ENCODE measurements around the gene HAGHL. TPM values are rescaled to one million over a fixed set of nuclear protein-coding genes. Genes with fewer than 3 reads are reported as not detected.

The HAGHL gene
- total RNA-seq, 2 experiments from 2014 or later = 8.4 to 11.2 TPM

GRCh38 chr16:776824-777223, 49.9 kb downstream of the HAGHL start:
- H3K4me1 Mint-ChIP-seq (ENCODE audit: low read depth) = no peaks in the 10 kb centered on the region
- no peak for ATAC-seq

GRCh38 chr16:777826-778225, 50.9 kb downstream of the HAGHL start:
- ChIA-PET CTCF (no interaction called here), POLR2A (no interaction called here)
- H3K36me3 Mint-ChIP-seq (ENCODE audit: low read depth) = no peaks in the 10 kb centered on the region
- no peaks in the 10 kb centered on the region for H3K27me3 Mint-ChIP-seq (ENCODE audit: low read depth)
- H3K4me3 Mint-ChIP-seq = no peak overlapping the region
- no peak for DNase-seq
- H3K4me1 Mint-ChIP-seq (ENCODE audit: low read depth) = no peaks in the 10 kb centered on the region
- ATAC-seq = no peak
- no peaks in the 10 kb centered on the region for H3K9me3 Mint-ChIP-seq (ENCODE audit: insufficient read depth)
- H3K27ac Mint-ChIP-seq = no peak overlapping the region

More at GRCh38 chr16:776824-777223, 49.9 kb downstream of the HAGHL start:
- POLR2A ChIA-PET = interaction anchor here (0.6 to 0.7 kb wide), 2 partner anchors 9 to 22 kb away, joined by 3 to 4 read pairs; no protein-coding TSS in a partner anchor
- no peaks in the 10 kb centered on the region for H3K9me3 Mint-ChIP-seq (ENCODE audit: insufficient read depth)
- CTCF ChIA-PET = interaction anchor here (1.6 kb wide), 1 partner anchor 8 kb away, joined by 5 read pairs; no protein-coding TSS in a partner anchor
- DNase-seq = no peak
- H3K27me3 Mint-ChIP-seq (ENCODE audit: low read depth) = no peaks in the 10 kb centered on the region
- no peak overlapping the region for H3K27ac Mint-ChIP-seq
- no peak overlapping the region for H3K4me3 Mint-ChIP-seq
- H3K36me3 Mint-ChIP-seq (ENCODE audit: low read depth) = no peaks in the 10 kb centered on the region

DNA sequence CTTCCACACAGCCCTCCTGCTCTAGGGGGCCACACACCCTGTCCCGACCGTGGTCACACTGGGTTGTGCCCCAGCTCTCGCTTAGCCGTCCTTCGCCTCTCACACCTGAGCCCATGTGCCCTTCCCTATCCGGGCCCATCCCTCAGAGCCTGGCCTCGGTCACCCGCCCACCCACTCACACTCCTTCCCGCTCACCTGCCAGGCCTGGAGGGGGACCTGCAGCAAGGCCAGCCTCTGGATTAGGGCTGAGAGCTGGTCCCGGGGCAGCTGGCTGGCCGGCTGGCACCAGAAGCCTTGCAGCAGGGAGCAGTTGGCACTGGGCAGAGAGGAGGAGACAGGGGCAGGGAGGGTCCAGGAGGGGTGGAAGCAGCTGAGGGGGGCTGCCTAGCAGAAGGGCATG, 51.5 kb downstream of the HAGHL start:
- Mint-ChIP-seq H3K27me3 (ENCODE audit: low read depth) (no peaks in the 10 kb centered on the region), H3K27ac (no peak overlapping the region), H3K9me3 (ENCODE audit: insufficient read depth) (no peaks in the 10 kb centered on the region), H3K36me3 (ENCODE audit: low read depth) (no peaks in the 10 kb centered on the region), H3K4me1 (ENCODE audit: low read depth) (no peaks in the 10 kb centered on the region), H3K4me3 (no peak overlapping the region)
- ChIA-PET POLR2A (no interaction called here), CTCF (no interaction called here)
- ATAC-seq (no peak), DNase-seq (no peak)

DNA sequence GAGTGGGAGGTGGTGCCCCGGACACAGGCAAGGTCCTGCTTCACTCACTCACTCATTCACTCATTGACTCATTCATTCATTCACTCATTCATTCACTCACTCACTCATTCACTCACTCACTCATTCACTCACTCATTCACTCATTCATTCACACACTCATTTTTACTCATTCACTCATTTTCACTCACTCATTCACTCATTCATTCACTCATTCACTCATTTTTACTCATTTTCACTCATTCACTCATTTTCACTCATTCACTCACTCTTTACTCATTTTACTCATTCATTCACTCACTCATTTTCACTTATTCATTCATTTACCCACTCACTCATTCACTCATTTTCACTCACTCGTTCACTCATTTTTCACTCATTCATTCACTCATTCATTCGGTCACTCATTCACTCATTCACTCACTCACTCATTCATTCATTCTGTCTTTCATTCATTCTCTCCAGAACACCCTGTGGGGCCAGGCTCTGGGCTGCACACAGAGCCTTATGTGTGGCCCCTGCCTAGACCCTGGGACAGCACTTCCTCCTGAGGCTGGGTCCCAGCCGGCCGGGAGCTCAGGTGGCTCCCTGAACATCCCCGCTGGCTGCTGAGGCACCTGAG, 52.1 kb downstream of the HAGHL start:
- Mint-ChIP-seq H3K4me1 (ENCODE audit: low read depth) (no peaks in the 10 kb centered on the region), H3K27ac (no peak overlapping the region), H3K9me3 (ENCODE audit: insufficient read depth) (no peaks in the 10 kb centered on the region), H3K27me3 (ENCODE audit: low read depth) (no peaks in the 10 kb centered on the region), H3K4me3 (no peak overlapping the region), H3K36me3 (ENCODE audit: low read depth) (no peaks in the 10 kb centered on the region)
- no peak for ATAC-seq
- ChIA-PET CTCF (no interaction called here), POLR2A (no interaction called here)
- no peak for DNase-seq

Small RNA genes lying within 50 kb of the gene (microRNA-seq; reads per million reads assigned to microRNA genes)
- gene MIR662 = not detected

Other genes with a start within 250 kb of the HAGHL start
- gene CAPN15, start 199.4 kb upstream of the HAGHL start, total RNA-seq = 10 to 100 TPM; 85.3 to 93.0 TPM
- gene PRR35, start 166.7 kb upstream of the HAGHL start, total RNA-seq = not detected
- 1 to 10 TPM; 1.6 TPM for gene NHLRC4, start 160.1 kb upstream of the HAGHL start, total RNA-seq
- 10 to 100 TPM; 41.2 to 43.0 TPM for gene PIGQ, start 157.1 kb upstream of the HAGHL start, total RNA-seq
- 10 to 100 TPM; 13.1 to 15.0 TPM for gene RAB40C, start 137.0 kb upstream of the HAGHL start, total RNA-seq
- gene WFIKKN1, start 96.1 kb upstream of the HAGHL start, total RNA-seq = under 1 TPM; 0.47 to 0.68 TPM
- gene METTL26, start 90.8 kb upstream of the HAGHL start, total RNA-seq = 10 to 100 TPM; 89.0 to 94.0 TPM
- 10 to 100 TPM; 40.6 to 40.9 TPM for gene MCRIP2, start 85.3 kb upstream of the HAGHL start, total RNA-seq
- gene WDR90, start 77.7 kb upstream of the HAGHL start, total RNA-seq = 100 to 1,000 TPM in 1 of 2 experiments, 10 to 100 TPM in 1; 96.8 to 106 TPM
- gene RHOT2, start 59.0 kb upstream of the HAGHL start, total RNA-seq = 100 to 1,000 TPM; 135 to 139 TPM
- gene RHBDL1, start 51.4 kb upstream of the HAGHL start, total RNA-seq = 1 to 10 TPM; 1.4 to 1.9 TPM
- 10 to 100 TPM; 80.4 to 86.4 TPM for gene STUB1, start 46.7 kb upstream of the HAGHL start, total RNA-seq
- 10 to 100 TPM; 36.1 to 39.0 TPM for gene JMJD8, start 42.8 kb upstream of the HAGHL start, total RNA-seq
- gene WDR24, start 36.7 kb upstream of the HAGHL start, total RNA-seq = 10 to 100 TPM; 16.9 to 19.4 TPM
- gene FBXL16, start 21.3 kb upstream of the HAGHL start, total RNA-seq = 1 to 10 TPM; 5.9 to 7.3 TPM
- gene METRN, start 12.0 kb upstream of the HAGHL start, total RNA-seq = 10 to 100 TPM in 1 of 2 experiments, 1 to 10 TPM in 1; 8.1 to 10.6 TPM
- 10 to 100 TPM; 12.3 to 14.2 TPM for gene ANTKMT, start 6.0 kb upstream of the HAGHL start, total RNA-seq
- 1 to 10 TPM; 3.9 TPM for gene CCDC78, start 663 bp upstream of the HAGHL start, total RNA-seq
- gene CIAO3, start 13.9 kb downstream of the HAGHL start, total RNA-seq = 10 to 100 TPM; 24.9 to 32.4 TPM
- not detected for gene MSLN, start 33.6 kb downstream of the HAGHL start, total RNA-seq
- gene RPUSD1, start 61.3 kb downstream of the HAGHL start, total RNA-seq = 10 to 100 TPM; 25.9 to 30.1 TPM
- gene CHTF18, start 61.5 kb downstream of the HAGHL start, total RNA-seq = 100 to 1,000 TPM; 102 to 126 TPM
- not detected for gene GNG13, start 73.6 kb downstream of the HAGHL start, total RNA-seq
- 10 to 100 TPM; 14.3 to 17.4 TPM for gene LMF1, start 243.9 kb downstream of the HAGHL start, total RNA-seq

Measured in activated CD8-positive, alpha-beta T cell treated with anti-CD3 and anti-CD28 coated beads, Interleukin-2, amount 10 ng/mL, durations not matched to agents 7 days and 5 days (primary cell).